EL (cell line): Measurements from ENCODE around the gene POU2AF2.
A peak's percentile ranks its signal among the peaks of the same experiment; 100 is the strongest.
"Not testable (repeated sequence)": the region's sequence is repeated elsewhere in the genome, so short reads cannot be mapped to it uniquely, and the experiment has no call there.

Experiments used
- DNase-seq: peaks from one replicate; pipeline ENCODE4 v3.0.0-alpha.2; 2016

The POU2AF2 gene

GRCh38 chr11:111245425-111245824, at the start of gene POU2AF2:
Gene POU2AF2 (plus strand): TSS chr11:111245725. CDS start chr11:111245854, 129 bp downstream.
- DNase-seq = no peak

DNA sequence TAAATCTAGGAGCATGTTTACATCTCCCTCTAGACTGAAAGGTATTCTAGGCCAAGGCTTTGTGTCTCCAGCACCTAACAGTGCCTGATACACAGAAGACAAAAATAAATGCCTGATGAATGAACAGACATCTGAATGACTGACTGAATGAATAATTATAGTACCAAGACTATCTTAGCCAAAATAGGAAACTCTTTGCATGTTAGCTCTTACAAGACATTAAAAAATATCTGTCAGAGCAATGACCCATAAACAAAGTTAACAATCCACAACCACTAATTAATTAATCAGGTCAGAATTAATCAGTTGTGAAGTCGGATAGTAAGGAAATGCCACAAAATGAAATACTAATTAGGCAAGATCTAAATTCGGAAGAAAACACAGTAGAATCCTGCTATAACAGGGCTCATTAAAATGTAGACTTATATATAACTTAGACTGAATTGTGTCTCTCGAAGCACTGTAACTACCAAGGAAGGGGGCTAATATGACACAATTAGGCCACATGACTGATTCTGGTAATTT, 45.5 kb upstream of the POU2AF2 start:
- no peak for DNase-seq

GRCh38 chr11:111204211-111204610, 41.3 kb upstream of the POU2AF2 start:
- DNase-seq = no peak

DNA sequence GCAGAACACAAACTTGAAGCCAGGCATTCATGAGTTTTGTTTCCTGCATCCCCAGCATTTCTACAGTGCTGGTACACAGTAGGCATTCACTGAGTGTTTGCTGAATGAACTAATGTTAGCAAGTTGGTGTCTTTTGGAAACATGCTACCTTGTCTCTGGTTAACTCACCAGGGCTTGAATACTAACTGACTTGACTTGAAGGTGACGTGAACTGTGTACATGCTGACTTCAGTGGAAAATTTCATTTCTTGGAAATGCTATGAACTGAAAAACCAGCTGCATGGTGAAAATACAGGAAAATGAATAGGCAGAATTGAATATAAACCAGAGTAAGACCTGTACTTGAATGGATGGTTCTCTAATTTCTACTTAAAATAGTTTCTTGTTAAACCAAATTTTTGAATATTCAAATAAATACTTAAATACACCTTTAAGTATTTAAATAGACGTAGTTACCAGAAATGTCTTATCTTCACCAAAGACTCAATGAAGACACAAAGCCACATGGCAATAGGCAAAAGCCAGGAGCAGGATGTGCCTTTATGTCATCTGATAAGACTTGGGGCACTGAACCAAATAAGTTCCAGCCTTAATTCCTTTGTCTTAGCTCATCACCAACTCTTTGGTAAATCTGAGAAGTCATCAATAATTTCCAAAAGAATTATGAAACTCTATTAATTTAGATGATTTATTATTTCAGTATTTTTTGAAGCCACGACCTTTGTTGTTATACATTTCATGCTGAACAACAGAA, 39.7 kb upstream of the POU2AF2 start:
- peak; percentile 42 for DNase-seq

- peak; percentile 75 for DNase-seq
Observed at GRCh38 chr11:111206472-111206871, 39.1 kb upstream of the POU2AF2 start.

DNA sequence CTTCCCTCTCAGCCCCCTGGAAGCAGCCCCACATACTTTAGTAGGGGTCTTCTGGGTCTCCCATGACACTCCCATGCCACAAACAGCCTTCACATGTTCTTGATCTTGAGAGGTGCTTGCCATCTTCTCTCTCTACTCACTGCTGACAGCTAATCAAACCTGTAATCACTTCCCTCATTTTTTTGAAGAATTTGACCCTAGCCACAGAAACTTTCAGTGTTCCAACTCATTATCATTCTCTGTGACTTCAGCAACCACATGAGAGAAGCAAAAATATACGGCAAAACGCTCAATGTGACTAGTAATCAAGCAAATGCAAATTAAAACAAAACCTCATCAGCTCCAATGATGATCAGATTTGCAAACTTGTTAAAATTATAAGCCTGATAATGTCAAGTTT, 38.3 kb upstream of the POU2AF2 start:
- no peak for DNase-seq

DNA sequence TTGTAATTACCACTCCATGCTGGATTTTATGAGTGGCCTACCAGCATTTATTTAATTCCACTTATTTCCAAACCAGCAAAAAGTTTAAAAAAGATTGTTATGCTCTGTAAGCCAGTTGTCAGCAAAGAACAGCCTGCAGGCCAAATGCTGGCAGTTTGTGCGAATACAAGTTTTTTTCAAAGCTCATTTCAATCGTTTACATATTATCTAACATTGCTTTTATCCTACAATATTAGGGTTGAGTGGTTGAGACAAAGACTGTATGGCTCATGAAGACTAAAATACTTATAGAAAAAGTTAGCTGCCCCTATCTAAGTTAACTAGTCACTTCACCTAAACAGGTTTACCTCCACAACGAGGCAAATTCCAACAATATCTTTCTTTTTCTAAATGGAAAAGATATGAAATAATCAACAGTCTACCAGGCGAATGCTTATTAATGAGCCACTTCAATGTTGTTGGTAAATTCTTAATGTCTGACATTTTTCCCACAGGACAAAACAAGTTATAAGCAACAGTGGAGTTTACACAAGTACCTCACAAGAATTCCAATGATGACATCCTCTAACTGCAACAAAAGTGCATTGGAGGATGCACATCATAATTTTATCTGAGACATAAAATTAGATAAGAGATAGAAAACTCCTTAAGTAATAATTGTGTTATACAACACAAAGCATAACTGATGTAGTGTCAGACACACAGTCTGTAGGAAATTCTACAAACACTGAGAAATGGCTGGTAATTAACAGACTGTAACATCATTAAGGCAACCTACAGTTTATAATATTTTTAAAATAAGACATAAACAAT, 35.8 kb upstream of the POU2AF2 start:
- DNase-seq = no peak

DNA sequence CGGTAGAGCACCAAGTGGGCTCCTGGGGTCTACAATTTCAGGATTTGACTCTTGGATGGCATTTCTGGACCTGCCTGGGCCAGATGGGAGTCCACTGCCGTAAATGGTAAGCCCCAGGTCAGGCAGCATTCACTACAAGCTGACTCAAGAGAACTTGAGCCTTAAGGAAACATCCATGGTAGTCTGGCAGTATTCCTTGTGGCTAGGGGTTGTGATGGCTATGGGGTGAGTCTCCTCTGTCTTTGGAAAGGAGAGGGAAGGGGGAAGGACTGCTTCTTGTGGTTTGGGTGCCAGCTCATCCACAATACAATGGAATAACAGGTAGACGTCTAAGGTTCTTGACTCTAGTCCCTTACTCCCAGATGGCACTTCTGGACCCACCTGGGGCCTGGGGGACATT, 32.3 kb upstream of the POU2AF2 start:
- DNase-seq = no peak

DNA sequence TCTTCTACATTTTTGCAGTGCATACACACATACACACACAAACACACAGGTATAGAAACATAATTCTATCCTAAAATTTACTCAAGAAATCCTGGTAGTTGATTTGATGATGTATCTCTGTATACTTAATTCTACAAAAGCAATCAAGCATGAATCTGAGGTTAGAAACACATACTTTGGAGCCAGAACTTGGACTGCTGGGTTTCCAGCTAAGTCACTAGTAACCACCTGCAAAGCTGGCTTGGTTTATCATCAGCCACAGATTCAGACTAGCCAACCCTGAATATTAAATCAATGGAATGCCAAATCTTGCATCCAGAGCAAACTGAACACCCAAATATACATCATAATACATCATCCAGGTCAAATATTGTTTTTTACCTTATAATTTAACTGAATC, 24.8 kb upstream of the POU2AF2 start:
- DNase-seq = no peak

DNA sequence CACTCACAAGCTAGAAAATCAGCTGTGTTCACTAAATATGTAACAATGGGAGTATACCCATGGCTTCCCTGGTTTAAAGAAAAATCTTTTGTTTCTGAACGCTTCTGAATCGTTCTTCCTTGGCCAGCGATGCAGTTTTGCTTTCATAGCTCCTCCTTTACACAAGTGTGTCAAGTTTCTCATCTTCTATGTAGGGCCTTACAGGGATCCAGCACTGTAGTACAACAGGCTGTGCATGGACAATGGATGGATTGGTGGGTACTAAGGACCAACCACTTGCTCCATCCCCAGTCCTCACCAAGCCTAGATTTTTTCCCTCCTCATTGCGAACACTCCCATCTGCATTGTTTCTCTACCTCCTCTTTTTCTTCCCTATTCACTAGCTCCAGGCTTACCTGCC, 24.3 kb upstream of the POU2AF2 start:
- no peak for DNase-seq

DNA sequence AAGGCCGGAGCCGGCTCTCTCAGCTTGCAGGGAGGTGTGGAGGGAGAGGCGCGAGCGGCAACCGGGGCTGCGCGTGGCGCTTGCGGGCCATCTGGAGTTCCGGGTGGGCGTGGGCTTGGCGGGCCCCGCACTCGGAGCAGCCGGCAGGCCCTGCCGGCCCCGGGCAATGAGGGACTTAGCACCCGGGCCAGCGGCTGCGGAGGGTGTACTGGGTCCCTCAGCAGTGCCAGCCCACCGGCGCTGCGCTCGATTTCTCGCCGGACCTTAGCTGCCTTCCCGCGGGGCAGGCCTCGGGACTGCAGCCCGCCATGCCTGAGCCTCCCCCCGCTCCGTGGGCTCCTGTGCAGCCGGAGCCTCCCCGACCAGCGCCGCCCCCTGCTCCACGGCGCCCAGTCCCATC, 23.6 kb upstream of the POU2AF2 start:
- not testable (repeated sequence) for DNase-seq

DNA sequence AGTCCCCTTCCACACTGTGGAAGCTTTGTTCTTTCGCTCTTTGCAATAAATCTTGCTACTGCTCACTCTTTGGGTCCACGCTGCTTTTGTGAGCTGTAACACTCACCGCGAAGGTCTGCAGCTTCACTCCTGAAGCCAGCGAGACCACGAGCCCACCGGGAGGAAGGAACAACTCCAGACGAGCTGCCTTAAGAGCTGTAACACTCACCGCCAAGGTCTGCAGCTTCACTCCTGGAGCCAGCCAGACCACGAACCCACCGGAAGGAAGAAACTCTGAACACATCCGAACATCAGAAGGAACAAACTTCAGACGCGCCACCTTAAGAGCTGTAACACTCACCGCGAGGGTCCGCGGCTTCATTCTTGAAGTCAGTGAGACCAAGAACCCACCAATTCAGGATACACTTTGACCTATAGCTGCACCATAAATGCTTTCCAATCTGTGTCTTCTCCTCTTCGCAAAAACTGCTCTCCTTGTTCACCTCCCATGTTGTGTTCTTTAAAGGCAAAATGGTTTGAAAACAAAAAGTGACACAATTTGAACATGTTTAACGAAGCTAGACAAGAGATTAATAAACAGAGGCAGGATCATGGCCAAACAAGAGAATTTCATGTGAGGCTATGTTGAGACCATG, 22.6 kb upstream of the POU2AF2 start:
- not testable (repeated sequence) for DNase-seq

DNA sequence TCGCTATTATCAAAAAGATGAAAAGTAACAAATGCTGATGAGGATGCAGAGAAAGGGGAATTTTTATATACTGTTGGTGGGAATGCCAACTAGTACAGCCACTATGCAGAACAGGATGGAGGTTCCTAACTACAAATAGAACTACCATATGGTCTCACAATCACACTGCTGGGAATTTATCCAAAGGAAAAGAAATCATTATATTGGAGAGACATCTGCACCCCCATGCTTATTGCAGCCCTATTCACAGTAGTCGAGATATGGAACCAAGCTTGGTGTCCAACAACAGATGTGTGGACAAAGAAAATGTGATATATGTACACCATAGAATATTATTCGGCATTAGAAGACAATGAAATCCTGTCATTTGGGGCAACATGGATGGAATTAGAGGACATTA, 19.6 kb upstream of the POU2AF2 start:
- no peak for DNase-seq

GRCh38 chr11:111229604-111230003, 15.9 kb upstream of the POU2AF2 start:
- DNase-seq = no peak

DNA sequence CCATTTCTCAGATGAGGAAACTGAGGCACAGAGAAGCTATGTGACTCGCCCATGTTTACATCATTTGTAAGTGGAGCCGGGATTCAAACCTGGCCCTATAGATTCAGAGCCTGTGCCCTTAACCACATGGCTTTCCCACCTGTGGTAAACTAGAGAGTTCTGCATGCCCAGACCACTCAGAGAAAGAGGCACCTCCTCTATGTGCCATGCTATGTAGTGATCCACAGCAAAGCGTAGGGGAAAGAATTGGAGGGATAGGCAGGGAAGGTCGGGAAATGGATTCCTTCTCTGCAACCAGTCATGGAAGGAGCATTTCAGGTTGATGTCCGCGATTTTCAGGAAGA, 15.4 kb upstream of the POU2AF2 start:
- DNase-seq = no peak

GRCh38 chr11:111231836-111232235, 13.7 kb upstream of the POU2AF2 start:
- no peak for DNase-seq

DNA sequence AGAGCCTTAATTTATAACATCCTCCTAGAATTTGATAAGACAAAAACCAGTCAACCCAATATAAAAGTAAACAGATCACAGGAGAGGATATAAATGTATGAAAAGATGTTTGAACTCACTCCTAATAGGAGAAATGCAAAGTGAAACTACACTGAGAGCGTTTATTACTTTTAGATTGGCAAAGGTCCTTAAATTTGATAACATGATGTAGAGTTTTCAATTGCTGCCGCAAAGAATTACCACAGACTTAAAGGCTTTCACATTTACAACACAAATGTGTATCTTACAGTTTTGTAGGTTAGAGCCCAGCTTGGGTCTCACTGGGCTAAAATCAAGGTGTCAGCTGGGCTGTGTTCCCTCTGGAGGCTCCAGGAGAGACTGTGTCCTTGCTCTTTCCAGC, 9.1 kb upstream of the POU2AF2 start:
- DNase-seq = no peak

DNA sequence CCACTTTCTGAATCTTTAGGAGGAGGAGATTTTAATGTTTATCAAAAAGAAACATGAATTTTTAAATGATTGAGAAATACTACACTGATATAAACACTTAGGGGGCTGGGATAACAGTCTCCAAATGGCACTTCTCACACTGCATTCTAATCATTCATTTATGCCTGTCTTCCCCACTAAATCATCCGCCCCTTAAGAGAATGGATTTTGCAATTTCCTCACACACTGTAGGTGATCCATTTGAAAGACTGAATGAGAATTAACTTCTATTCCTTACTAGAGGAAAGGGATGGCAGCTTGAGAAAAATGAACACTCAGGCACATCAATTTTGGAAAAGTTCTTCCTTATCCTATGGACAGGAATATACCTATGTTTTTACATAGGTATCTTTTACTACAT, 7.6 kb upstream of the POU2AF2 start:
- DNase-seq = no peak

GRCh38 chr11:111246956-111247355, 1.4 kb downstream of the POU2AF2 start:
- no peak for DNase-seq

DNA sequence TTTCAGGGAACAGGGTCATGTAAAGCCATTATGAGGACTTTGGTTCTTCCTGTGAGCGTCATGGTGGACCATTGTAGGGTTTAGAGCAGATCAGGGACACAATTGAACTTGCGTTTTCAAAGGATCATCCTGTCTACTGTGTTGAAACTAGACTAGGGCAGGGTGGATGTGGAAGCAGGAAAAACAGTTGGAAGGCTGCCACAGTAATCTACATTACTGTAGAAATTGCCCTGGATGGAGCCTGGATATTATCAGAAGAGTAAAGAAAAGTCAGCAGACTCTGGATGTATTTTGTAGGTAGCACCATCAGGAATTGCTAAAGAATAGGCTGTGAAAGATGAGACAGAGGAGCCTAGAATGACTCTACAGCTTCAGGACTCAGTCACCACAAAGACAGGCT, 5.4 kb downstream of the POU2AF2 start:
- no peak for DNase-seq

DNA sequence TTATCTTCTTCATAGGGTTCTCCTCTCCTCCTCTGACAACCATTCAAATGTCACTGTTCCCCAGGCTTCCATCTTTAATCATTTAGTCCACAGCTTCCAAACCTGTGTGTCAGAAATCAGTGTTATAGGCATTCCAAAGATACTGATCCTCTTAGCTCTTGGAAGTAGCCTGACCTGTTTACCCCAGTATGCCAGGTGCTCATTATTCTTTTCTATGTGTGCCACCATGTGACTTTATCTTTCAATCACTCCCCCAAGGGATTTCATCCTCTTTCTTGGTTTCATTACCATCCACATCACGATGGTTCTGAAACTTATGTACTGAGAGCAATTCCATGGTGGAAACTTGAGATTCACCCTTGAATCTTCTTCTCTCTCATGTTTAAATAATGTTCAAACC, 7.6 kb downstream of the POU2AF2 start:
- no peak for DNase-seq

GRCh38 chr11:111253630-111254029, 8.1 kb downstream of the POU2AF2 start:
- no peak for DNase-seq

GRCh38 chr11:111258046-111258445, 12.5 kb downstream of the POU2AF2 start:
- DNase-seq = no peak

DNA sequence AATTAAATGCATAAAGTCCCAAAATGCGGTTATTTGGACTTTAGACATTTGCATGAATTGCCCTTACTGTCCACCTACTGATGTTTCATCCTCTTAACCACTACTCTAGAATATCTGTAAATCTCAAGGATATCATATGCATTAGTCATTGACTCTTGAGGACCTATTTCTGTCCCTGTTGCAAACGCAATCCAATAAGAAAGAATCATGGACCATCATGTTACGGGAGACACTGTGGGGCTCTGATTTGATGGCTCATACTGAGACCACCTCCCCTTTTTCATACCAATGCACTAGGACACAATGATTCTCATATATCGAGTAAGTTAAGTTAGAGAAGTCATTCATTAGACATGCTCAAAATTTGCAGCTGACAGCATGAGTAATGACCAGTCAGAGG, 14.4 kb downstream of the POU2AF2 start:
- DNase-seq = peak; percentile 37
